CD14-positive monocyte (primary cell): ENCODE data around the gene PTGR2. TPM values are rescaled to one million over a fixed set of nuclear protein-coding genes. Genes with fewer than 3 reads are reported as not detected.

Experiments
- DNase-seq, 3 donors: peaks; one replicate each; pipeline ENCODE4 v3.0.0-alpha.2; 2011 to 2022
- H2AFZ ChIP-seq: 2 replicates; pipeline ENCODE4 v1.6.0; 2012; ENCODE audit warnings: mild to moderate bottlenecking, low read depth, low read length, inconsistent platforms; ENCODE audit not compliant: insufficient read depth, poor library complexity, severe bottlenecking
- H3K27ac ChIP-seq, 2 donors: 1 replicate in 1 of 2; 2 replicates in 1 of 2; pipeline ENCODE4 v1.5.1; 2012 to 2013; ENCODE audit warnings: low read length in 2 of 2, control low read depth in 1 of 2, inconsistent platforms in 1 of 2, low read depth in 1 of 2, mild to moderate bottlenecking in 1 of 2
- H3K27me3 ChIP-seq, 2 donors: one replicate each; pipeline versions ENCODE4 v1.6.0 to v1.6.1; 2011 to 2013; ENCODE audit warnings: low read length in 2 of 2; ENCODE audit not compliant: control insufficient read depth in 2 of 2, insufficient read depth in 2 of 2
- H3K36me3 ChIP-seq, 2 donors: replicated peaks in 1 of 2; 1 replicate in 1 of 2; 2 replicates in 1 of 2; pipeline versions ENCODE4 v1.5.1 to v1.6.1; 2012 to 2013; ENCODE audit warnings: low read length in 2 of 2, control low read depth in 1 of 2, inconsistent platforms in 1 of 2, mild to moderate bottlenecking in 1 of 2; ENCODE audit not compliant: insufficient read depth in 2 of 2, control insufficient read depth in 1 of 2
- H3K4me1 ChIP-seq, 2 donors: 1 replicate in 1 of 2; 2 replicates in 1 of 2; pipeline versions ENCODE4 v1.5.1 to v1.6.1; 2012 to 2013; ENCODE audit warnings: low read length in 2 of 2, control low read depth in 1 of 2, inconsistent platforms in 1 of 2, mild to moderate bottlenecking in 1 of 2, moderate library complexity in 1 of 2; ENCODE audit not compliant: insufficient read depth in 2 of 2, control insufficient read depth in 1 of 2
- H3K4me2 ChIP-seq: replicated peaks from 2 replicates; pipeline ENCODE3; 2012; ENCODE audit warnings: low read length, moderate library complexity, mild to moderate bottlenecking; ENCODE audit not compliant: poor library complexity, severe bottlenecking; ENCODE audit errors: extremely low read depth
- H3K4me3 ChIP-seq, 3 experiments: fragments of 200-600 bp in 1 of 3; sonication (generic) in 1 of 3; replicated peaks in 1 of 3; 1 replicate in 2 of 3; 2 replicates in 1 of 3; pipeline ENCODE4 v1.5.1; 2011 to 2013; ENCODE audit warnings: low read length in 3 of 3, mild to moderate bottlenecking in 3 of 3, control low read depth in 2 of 3, low read depth in 2 of 3, inconsistent platforms in 1 of 3, moderate library complexity in 1 of 3
- H3K79me2 ChIP-seq: 2 replicates; pipeline ENCODE4 v1.6.0; 2012; ENCODE audit warnings: mild to moderate bottlenecking, control low read depth, inconsistent platforms, low read length, moderate library complexity; ENCODE audit not compliant: insufficient read depth
- H3K9ac ChIP-seq: 2 replicates; pipeline ENCODE4 v1.6.0; 2017; ENCODE audit warnings: low read length, mild to moderate bottlenecking; ENCODE audit not compliant: insufficient read depth, poor library complexity, severe bottlenecking
- H3K9me3 ChIP-seq, 2 donors: replicated peaks in 1 of 2; 1 replicate in 1 of 2; 2 replicates in 1 of 2; pipeline versions ENCODE4 v1.5.1 to v1.6.1; 2012 to 2013; ENCODE audit warnings: low read length in 2 of 2, control low read depth in 1 of 2; ENCODE audit not compliant: control insufficient read depth in 1 of 2, insufficient read depth in 1 of 2
- H4K20me1 ChIP-seq: 2 replicates; pipeline ENCODE4 v1.6.0; 2012; ENCODE audit warnings: mild to moderate bottlenecking, low read length, control low read depth, moderate library complexity; ENCODE audit not compliant: insufficient read depth
- H3K27ac Mint-ChIP-seq, 7 donors: one replicate each; pipeline ENCODE4 v1.8.0; 2020; ENCODE audit warnings: mild to moderate bottlenecking in 7 of 7, mixed read lengths in 7 of 7, moderate library complexity in 6 of 7, inconsistent platforms in 2 of 7
- H3K27me3 Mint-ChIP-seq, 3 donors: one replicate each; pipeline ENCODE4 v1.8.0; 2021 to 2022; ENCODE audit warnings: low read depth in 3 of 3, mild to moderate bottlenecking in 3 of 3, mixed read lengths in 3 of 3, moderate library complexity in 3 of 3, inconsistent platforms in 1 of 3
- H3K36me3 Mint-ChIP-seq, 2 donors: one replicate each; pipeline ENCODE4 v1.8.0; 2020; ENCODE audit warnings: mixed read lengths in 2 of 2, inconsistent platforms in 1 of 2, mild to moderate bottlenecking in 1 of 2
- H3K4me1 Mint-ChIP-seq: one replicate; pipeline ENCODE4 v1.8.0; 2020; ENCODE audit warnings: mild to moderate bottlenecking, mixed read lengths
- H3K4me3 Mint-ChIP-seq, 2 donors: one replicate each; pipeline ENCODE4 v1.8.0; 2020; ENCODE audit warnings: mild to moderate bottlenecking in 2 of 2, mixed read lengths in 2 of 2, moderate library complexity in 1 of 2
- H3K9me3 Mint-ChIP-seq, 7 donors: one replicate each; pipeline ENCODE4 v1.8.0; 2020 to 2022; ENCODE audit warnings: mixed read lengths in 7 of 7, mild to moderate bottlenecking in 6 of 7, moderate library complexity in 6 of 7, inconsistent platforms in 2 of 7
- CTCF ChIP-seq: fragments of 200-600 bp; IDR thresholded peaks from one replicate; pipeline ENCODE4 v1.8.0; 2022; ENCODE audit warnings: antibody characterized with exemption, mild to moderate bottlenecking
- WGBS: methylation state at CpG from one replicate; pipeline ENCODE4 v1.1.5; 2013; ENCODE audit warnings: missing lambda C conversion rate; ENCODE audit not compliant: insufficient coverage; 5-methylcytosine and 5-hydroxymethylcytosine counted together
- intact Hi-C, 2 donors: fragments of 100-400 bp; cut with micrococcal nuclease; formaldehyde crosslinking; loops; one replicate each; pipeline versions ENCODE4 v1.15.0 to v1.15.1; 2023
- polyA plus RNA-seq, 3 donors: library from polyadenylated mRNA; depleted of rRNA in 1 of 3; unstranded in 2 of 3; stranded (reverse) in 1 of 3; fragments of 300-500 nt in 2 of 3; fragments of >200 nt in 1 of 3; fragmentation: Illumina TruSeq in 2 of 3; gene quantifications; 1 replicate in 2 of 3; 2 replicates in 1 of 3; pipeline ENCODE4 v1.2.3, GENCODE V29; 2012 to 2021

PTGR2 gene
- polyA plus RNA-seq, 3 donors = 1.1 to 3.8 (median 1.1) TPM

DNA sequence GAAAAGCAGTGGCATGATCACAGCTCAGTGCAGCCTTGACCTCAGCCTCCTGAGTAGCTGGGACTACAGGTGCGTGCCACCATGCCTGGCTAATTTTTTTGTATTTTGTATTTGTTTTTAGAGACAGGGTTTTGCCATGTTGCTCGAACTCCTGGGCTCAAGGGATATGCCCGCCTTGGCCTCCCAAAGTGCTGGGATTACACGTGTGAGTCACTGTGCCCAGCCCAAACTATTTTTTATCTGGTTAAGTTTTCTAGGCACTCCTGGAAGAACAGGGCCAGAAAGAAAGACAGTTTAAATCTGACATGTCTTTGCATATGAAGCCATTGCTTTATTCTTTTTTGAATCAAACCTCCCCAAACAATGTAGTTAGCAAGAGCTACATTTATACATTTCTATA lies 27.5 kb upstream of the PTGR2 start:
- H3K27ac ChIP-seq = no peak overlapping the region
- no peaks in the 10 kb centered on the region for H3K4me1 Mint-ChIP-seq
- H3K4me3 Mint-ChIP-seq = no peak overlapping the region
- no peaks in the 10 kb centered on the region for H3K9me3 Mint-ChIP-seq
- no peaks in the 10 kb centered on the region for H3K9me3 ChIP-seq
- no peaks in the 10 kb centered on the region for H3K4me1 ChIP-seq
- no peak for DNase-seq
- no peaks in the 10 kb centered on the region for H3K36me3 Mint-ChIP-seq
- H4K20me1 ChIP-seq = no peaks in the 10 kb centered on the region
- 97% methylated on average over 3 of the region's 4 CpGs for WGBS
- H3K36me3 ChIP-seq = no peaks in the 10 kb centered on the region
- H2AFZ ChIP-seq = no peak overlapping the region
- H3K9ac ChIP-seq = no peak overlapping the region
- intact Hi-C loops = loop anchor here in 1 of 2 donors (2.0 kb wide), 1 partner anchor 95 kb away; no protein-coding TSS in a partner anchor
- H3K4me3 ChIP-seq = no peak overlapping the region
- no peak overlapping the region for H3K4me2 ChIP-seq
- H3K27ac Mint-ChIP-seq = no peak overlapping the region
- no peaks in the 10 kb centered on the region for H3K27me3 ChIP-seq
- H3K27me3 Mint-ChIP-seq = peaks cover 0 to 3% (median 0%) of the 10 kb centered on the region in 3 donors
- H3K79me2 ChIP-seq = no peaks in the 10 kb centered on the region
- no peak for TF ChIP-seq CTCF

GRCh38 chr14:73824536-73824935 lies 27.1 kb upstream of the PTGR2 start:
- WGBS = 100% methylated on average over 5 of the region's 8 CpGs
- DNase-seq = no peak
- Histone ChIP-seq H3K4me3 (no peak overlapping the region), H3K4me2 (no peak overlapping the region), H3K79me2 (no peaks in the 10 kb centered on the region), H2AFZ (no peak overlapping the region), H4K20me1 (no peaks in the 10 kb centered on the region), H3K4me1 (no peaks in the 10 kb centered on the region), H3K27ac (no peak overlapping the region), H3K27me3 (no peaks in the 10 kb centered on the region), H3K9me3 (no peaks in the 10 kb centered on the region), H3K36me3 (no peaks in the 10 kb centered on the region), H3K9ac (no peak overlapping the region)
- no peak for TF ChIP-seq CTCF
- Mint-ChIP-seq H3K4me3 (no peak overlapping the region), H3K27ac (no peak overlapping the region), H3K36me3 (no peaks in the 10 kb centered on the region), H3K27me3 (peaks cover 0 to 2% (median 0%) of the 10 kb centered on the region in 3 donors), H3K4me1 (peaks cover 3% of the 10 kb centered on the region), H3K9me3 (no peaks in the 10 kb centered on the region)
- intact Hi-C loops = loop anchor here in 1 of 2 donors (2.0 kb wide), 1 partner anchor 96 kb away; no protein-coding TSS in a partner anchor
